Liver (tissue), 9 donors: ENCODE measurements around the gene TOP2A. TPM values are rescaled to one million over a fixed set of nuclear protein-coding genes. Genes with fewer than 3 reads are reported as not detected.
A peak's percentile ranks its signal among the peaks of the same experiment; 100 is the strongest.

Experiments
- DNase-seq: peaks from one replicate; pipeline ENCODE4 v3.0.0-alpha.2; 2017; ENCODE audit warnings: low spot score
- H3K27ac ChIP-seq, 2 donors: one replicate each; pipeline ENCODE4 v1.7.0; 2013; ENCODE audit warnings: inconsistent platforms in 2 of 2, low read length in 2 of 2, control low read depth in 1 of 2, low read depth in 1 of 2, mild to moderate bottlenecking in 1 of 2
- H3K27me3 ChIP-seq, 4 donors: one replicate each; pipeline versions ENCODE4 v1.6.1 to v1.7.0; 2013; ENCODE audit warnings: low read length in 3 of 4, inconsistent platforms in 1 of 4, mild to moderate bottlenecking in 1 of 4, moderate library complexity in 1 of 4; ENCODE audit not compliant: control insufficient read depth in 4 of 4, insufficient read depth in 4 of 4
- H3K36me3 ChIP-seq, 4 donors: one replicate each; pipeline versions ENCODE4 v1.6.1 to v1.7.0; 2013; ENCODE audit warnings: low read length in 3 of 4, mild to moderate bottlenecking in 3 of 4, low read depth in 1 of 4, moderate library complexity in 1 of 4; ENCODE audit not compliant: control insufficient read depth in 4 of 4, insufficient read depth in 3 of 4
- H3K4me1 ChIP-seq, 4 donors: one replicate each; pipeline versions ENCODE4 v1.6.1 to v1.7.0; 2013; ENCODE audit warnings: low read length in 3 of 4, mild to moderate bottlenecking in 3 of 4, moderate library complexity in 1 of 4; ENCODE audit not compliant: control insufficient read depth in 4 of 4, insufficient read depth in 4 of 4
- H3K4me3 ChIP-seq, 3 donors: one replicate each; pipeline versions ENCODE4 v1.6.1 to v1.7.0; 2013; ENCODE audit warnings: low read length in 3 of 3, control low read depth in 1 of 3, low read depth in 1 of 3, mild to moderate bottlenecking in 1 of 3
- H3K9ac ChIP-seq, 2 donors: one replicate each; pipeline ENCODE4 v1.7.0; 2013; ENCODE audit warnings: low read length in 2 of 2, mild to moderate bottlenecking in 2 of 2, moderate library complexity in 2 of 2, control low read depth in 1 of 2, low read depth in 1 of 2
- H3K9me3 ChIP-seq, 4 donors: one replicate each; pipeline versions ENCODE4 v1.6.1 to v1.7.0; 2013; ENCODE audit warnings: low read length in 3 of 4; ENCODE audit not compliant: control insufficient read depth in 4 of 4
- EGR1 ChIP-seq, 2 donors: IDR thresholded peaks; 2 replicates each; pipeline ENCODE4 v1.6.1; 2016 to 2018; ENCODE audit warnings: antibody characterized with exemption in 2 of 2, low read depth in 2 of 2
- FOXA1 ChIP-seq: IDR thresholded peaks from 2 replicates; pipeline ENCODE4 v1.6.1; 2016; ENCODE audit warnings: antibody characterized with exemption
- FOXA2 ChIP-seq: IDR thresholded peaks from 2 replicates; pipeline ENCODE4 v1.6.1; 2016; ENCODE audit warnings: antibody characterized with exemption
- GABPA ChIP-seq, 2 donors: IDR thresholded peaks in 1 of 2; conservative IDR thresholded peaks in 1 of 2; 2 replicates each; pipeline ENCODE4 v1.6.1; 2016; ENCODE audit warnings: antibody characterized with exemption in 2 of 2, mild to moderate bottlenecking in 1 of 2, moderate library complexity in 1 of 2
- HNF4A ChIP-seq, 2 donors: conservative IDR thresholded peaks; 2 replicates each; pipeline ENCODE4 v1.6.1; 2016; ENCODE audit warnings: antibody characterized with exemption in 2 of 2, mild to moderate bottlenecking in 2 of 2
- HNF4G ChIP-seq: IDR thresholded peaks from 2 replicates; pipeline ENCODE4 v1.6.1; 2016; ENCODE audit warnings: antibody characterized with exemption
- JUND ChIP-seq, 2 donors: IDR thresholded peaks; 2 replicates each; pipeline ENCODE4 v1.6.1; 2016; ENCODE audit warnings: antibody characterized with exemption in 2 of 2
- NR2F2 ChIP-seq: IDR thresholded peaks from 2 replicates; pipeline ENCODE4 v1.6.1; 2016; ENCODE audit warnings: antibody characterized with exemption
- RAD21 ChIP-seq, 2 donors: IDR thresholded peaks; 2 replicates each; pipeline ENCODE4 v1.6.1; 2016; ENCODE audit warnings: antibody characterized with exemption in 2 of 2, mild to moderate bottlenecking in 2 of 2
- RXRA ChIP-seq, 2 donors: IDR thresholded peaks; 2 replicates each; pipeline ENCODE4 v1.6.1; 2017 to 2018; ENCODE audit warnings: antibody characterized with exemption in 2 of 2, mild to moderate bottlenecking in 1 of 2
- SP1 ChIP-seq: IDR thresholded peaks from 2 replicates; pipeline ENCODE4 v1.6.1; 2018; ENCODE audit warnings: antibody characterized with exemption, mild to moderate bottlenecking
- YY1 ChIP-seq: IDR thresholded peaks from 2 replicates; pipeline ENCODE4 v1.6.1; 2016; ENCODE audit warnings: antibody characterized with exemption, mild to moderate bottlenecking
- WGBS: extraction: QIAGEN DNeasy Blood & Tissue Kit; methylation state at CpG from one replicate; pipeline ENCODE4 v1.1.7; 2013; 5-methylcytosine and 5-hydroxymethylcytosine counted together
- polyA plus RNA-seq, 2 donors: library from polyadenylated mRNA; stranded (reverse) in 1 of 2; unstranded in 1 of 2; fragments of 200-250 nt in 1 of 2; fragments of >200 nt in 1 of 2; fragmentation: Nextera tagmentation in 1 of 2; extraction: Ambion mirVana in 1 of 2; gene quantifications; one replicate each; pipeline versions ENCODE4 v1.2.1 to v1.2.3, GENCODE V29; 2013 to 2015
- total RNA-seq, 2 donors: library from RNA; depleted of rRNA; stranded (reverse); fragments of >200 nt; gene quantifications; one replicate each; pipeline ENCODE4 v1.2.3, GENCODE V29; 2014
- TF ChIP-seq, protein P1 (sequence below): IDR thresholded peaks from 2 replicates; pipeline ENCODE4 v1.6.1; 2016; ENCODE audit warnings: antibody characterized with exemption
- TF ChIP-seq, protein P2 (sequence below): IDR thresholded peaks from 2 replicates; pipeline ENCODE4 v1.6.1; 2016; ENCODE audit warnings: antibody characterized with exemption
- TF ChIP-seq, protein P3 (sequence below): fragments of 150-350 bp; IDR thresholded peaks from 2 replicates; pipeline ENCODE4 v1.5.1; 2017; ENCODE audit warnings: improper control_type of control experiment, low read depth, low read length; ENCODE audit not compliant: missing input control
- TF ChIP-seq, protein P4 (sequence below): IDR thresholded peaks from 2 replicates; pipeline ENCODE4 v1.6.1; 2016; ENCODE audit warnings: antibody characterized with exemption, mild to moderate bottlenecking
- donor health status: healthy.
- donor health status: healthy.
- donor health status: healthy.
- donor health status: healthy.
- donor health status: healthy.

TOP2A gene
- total and polyA plus RNA-seq, 4 donors, result 0.08 to 102 (median 3.6) TPM

DNA sequence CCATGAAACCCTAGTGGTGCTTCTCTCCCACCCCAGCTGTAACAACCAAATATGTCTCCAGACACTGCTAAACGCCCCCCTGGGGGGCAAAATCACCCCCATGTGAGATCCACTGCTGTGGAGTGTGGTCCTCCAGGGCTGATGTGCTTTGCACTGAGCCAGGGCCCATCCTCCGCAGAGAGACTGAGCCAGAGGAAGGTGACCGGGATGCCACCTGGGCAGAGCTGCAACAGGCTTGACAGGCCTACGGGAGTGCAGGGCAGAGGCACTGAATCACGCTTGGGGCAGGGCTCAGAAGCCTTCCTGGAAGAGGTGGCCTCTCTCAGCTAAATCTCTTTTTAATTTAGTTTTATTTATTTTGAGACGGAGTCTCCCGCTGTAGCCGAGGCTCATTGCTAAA lies 57.6 kb downstream of the TOP2A start:
- Histone ChIP-seq H3K4me1 (peaks cover 5 to 38% (median 26%) of the 10 kb centered on the region in 4 donors), H3K9me3 (no peaks in the 10 kb centered on the region), H3K36me3 (peaks cover 2 to 4% (median 3%) of the 10 kb centered on the region in 4 donors), H3K4me3 (no peak overlapping the region), H3K27ac (no peak overlapping the region), H3K27me3 (no peaks in the 10 kb centered on the region), H3K9ac (no peak overlapping the region)
- 92% methylated on average over 8 of the region's 8 CpGs for WGBS
- no peak for DNase-seq
- TF ChIP-seq FOXA1, result no peak
- TF ChIP-seq EGR1 (IDR thresholded peaks at IDR 0.05; ENCODE audit: low read depth in 2 of 2), result no peak
- TF ChIP-seq FOXA2, result no peak
- TF ChIP-seq JUND (IDR thresholded peaks at IDR 0.05), result no peak
- no peak for TF ChIP-seq RXRA (IDR thresholded peaks at IDR 0.05)
- no peak for TF ChIP-seq HNF4A (conservative IDR thresholded peaks at IDR 0.05)
- no peak for TF ChIP-seq GABPA (IDR thresholded peaks at IDR 0.05 in 1 of 2, conservative IDR thresholded peaks at IDR 0.05 in 1 of 2)
- TF ChIP-seq, protein P1, sequence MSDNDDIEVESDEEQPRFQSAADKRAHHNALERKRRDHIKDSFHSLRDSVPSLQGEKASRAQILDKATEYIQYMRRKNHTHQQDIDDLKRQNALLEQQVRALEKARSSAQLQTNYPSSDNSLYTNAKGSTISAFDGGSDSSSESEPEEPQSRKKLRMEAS, result no peak

DNA sequence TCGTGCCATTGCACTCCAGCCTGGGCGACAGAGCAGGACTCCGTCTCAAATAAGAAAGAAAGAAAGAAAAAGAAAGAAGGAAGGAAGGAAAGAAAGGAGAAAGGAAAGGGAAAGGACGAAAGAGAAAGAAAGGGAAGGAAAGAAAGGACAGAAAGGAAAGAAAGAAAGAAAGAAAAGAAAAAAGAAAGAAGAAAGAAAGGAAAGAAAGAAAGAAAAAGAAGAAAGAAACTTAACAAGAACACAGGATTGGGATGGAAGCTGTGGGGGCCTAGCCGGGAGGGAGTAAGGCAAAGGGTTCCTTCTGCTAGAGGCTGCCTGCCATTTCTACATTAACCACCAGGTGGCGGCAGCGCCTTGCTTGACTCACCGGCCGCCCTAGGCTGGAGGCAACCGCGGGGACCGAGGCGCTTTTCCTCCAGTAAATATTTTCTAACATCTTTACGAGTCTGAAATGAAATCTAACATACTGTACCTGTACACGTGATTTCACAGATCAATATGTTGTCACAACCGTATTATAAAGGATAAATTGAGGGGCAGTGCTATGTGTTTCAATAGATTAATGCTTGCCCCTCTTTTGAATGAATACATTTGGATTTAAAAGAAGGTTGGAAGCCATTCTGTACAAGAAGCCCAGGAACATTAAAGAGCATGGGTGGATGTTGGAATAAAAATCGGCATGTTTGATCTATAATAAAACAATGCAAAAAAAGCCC lies 59.2 kb downstream of the TOP2A start:
- peak overlapping the region; percentile 12 to 30 for H3K9ac ChIP-seq

More for the DNA sequence above, 59.2 kb downstream of the TOP2A start:
- Histone ChIP-seq H3K4me1 (peaks cover 10 to 42% (median 35%) of the 10 kb centered on the region in 4 donors), H3K9me3 (no peaks in the 10 kb centered on the region), H3K36me3 (peaks cover 2 to 6% (median 4%) of the 10 kb centered on the region in 4 donors), H3K27ac (peak overlapping the region in 1 of 2 donors; percentile 25), H3K27me3 (no peaks in the 10 kb centered on the region), H3K4me3 (no peak overlapping the region)
- TF ChIP-seq, protein P2, sequence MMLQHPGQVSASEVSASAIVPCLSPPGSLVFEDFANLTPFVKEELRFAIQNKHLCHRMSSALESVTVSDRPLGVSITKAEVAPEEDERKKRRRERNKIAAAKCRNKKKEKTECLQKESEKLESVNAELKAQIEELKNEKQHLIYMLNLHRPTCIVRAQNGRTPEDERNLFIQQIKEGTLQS, result no peak
- TF ChIP-seq, protein P3, sequence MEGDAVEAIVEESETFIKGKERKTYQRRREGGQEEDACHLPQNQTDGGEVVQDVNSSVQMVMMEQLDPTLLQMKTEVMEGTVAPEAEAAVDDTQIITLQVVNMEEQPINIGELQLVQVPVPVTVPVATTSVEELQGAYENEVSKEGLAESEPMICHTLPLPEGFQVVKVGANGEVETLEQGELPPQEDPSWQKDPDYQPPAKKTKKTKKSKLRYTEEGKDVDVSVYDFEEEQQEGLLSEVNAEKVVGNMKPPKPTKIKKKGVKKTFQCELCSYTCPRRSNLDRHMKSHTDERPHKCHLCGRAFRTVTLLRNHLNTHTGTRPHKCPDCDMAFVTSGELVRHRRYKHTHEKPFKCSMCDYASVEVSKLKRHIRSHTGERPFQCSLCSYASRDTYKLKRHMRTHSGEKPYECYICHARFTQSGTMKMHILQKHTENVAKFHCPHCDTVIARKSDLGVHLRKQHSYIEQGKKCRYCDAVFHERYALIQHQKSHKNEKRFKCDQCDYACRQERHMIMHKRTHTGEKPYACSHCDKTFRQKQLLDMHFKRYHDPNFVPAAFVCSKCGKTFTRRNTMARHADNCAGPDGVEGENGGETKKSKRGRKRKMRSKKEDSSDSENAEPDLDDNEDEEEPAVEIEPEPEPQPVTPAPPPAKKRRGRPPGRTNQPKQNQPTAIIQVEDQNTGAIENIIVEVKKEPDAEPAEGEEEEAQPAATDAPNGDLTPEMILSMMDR, result peak; percentile 98
- TF ChIP-seq, protein P1, result no peak
- no peak for TF ChIP-seq FOXA1
- no peak for TF ChIP-seq HNF4G
- no peak for TF ChIP-seq FOXA2
- peak in 1 of 2 donors; percentile 36 for TF ChIP-seq RXRA (IDR thresholded peaks at IDR 0.05)
- peak; percentile 94 to 98 for TF ChIP-seq RAD21 (IDR thresholded peaks at IDR 0.05)
- no peak for TF ChIP-seq NR2F2
- TF ChIP-seq SP1, result no peak
- peak; percentile 43 for TF ChIP-seq YY1
- no peak for TF ChIP-seq HNF4A (conservative IDR thresholded peaks at IDR 0.05)
- TF ChIP-seq, protein P4, sequence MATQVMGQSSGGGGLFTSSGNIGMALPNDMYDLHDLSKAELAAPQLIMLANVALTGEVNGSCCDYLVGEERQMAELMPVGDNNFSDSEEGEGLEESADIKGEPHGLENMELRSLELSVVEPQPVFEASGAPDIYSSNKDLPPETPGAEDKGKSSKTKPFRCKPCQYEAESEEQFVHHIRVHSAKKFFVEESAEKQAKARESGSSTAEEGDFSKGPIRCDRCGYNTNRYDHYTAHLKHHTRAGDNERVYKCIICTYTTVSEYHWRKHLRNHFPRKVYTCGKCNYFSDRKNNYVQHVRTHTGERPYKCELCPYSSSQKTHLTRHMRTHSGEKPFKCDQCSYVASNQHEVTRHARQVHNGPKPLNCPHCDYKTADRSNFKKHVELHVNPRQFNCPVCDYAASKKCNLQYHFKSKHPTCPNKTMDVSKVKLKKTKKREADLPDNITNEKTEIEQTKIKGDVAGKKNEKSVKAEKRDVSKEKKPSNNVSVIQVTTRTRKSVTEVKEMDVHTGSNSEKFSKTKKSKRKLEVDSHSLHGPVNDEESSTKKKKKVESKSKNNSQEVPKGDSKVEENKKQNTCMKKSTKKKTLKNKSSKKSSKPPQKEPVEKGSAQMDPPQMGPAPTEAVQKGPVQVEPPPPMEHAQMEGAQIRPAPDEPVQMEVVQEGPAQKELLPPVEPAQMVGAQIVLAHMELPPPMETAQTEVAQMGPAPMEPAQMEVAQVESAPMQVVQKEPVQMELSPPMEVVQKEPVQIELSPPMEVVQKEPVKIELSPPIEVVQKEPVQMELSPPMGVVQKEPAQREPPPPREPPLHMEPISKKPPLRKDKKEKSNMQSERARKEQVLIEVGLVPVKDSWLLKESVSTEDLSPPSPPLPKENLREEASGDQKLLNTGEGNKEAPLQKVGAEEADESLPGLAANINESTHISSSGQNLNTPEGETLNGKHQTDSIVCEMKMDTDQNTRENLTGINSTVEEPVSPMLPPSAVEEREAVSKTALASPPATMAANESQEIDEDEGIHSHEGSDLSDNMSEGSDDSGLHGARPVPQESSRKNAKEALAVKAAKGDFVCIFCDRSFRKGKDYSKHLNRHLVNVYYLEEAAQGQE, result no peak
- WGBS, result 13% methylated on average over 17 of the region's 17 CpGs
- peak; percentile 89 for DNase-seq
